Spleen (tissue), 11 donors: ENCODE results near the gene ZSCAN18. TPM values are rescaled to one million over a fixed set of nuclear protein-coding genes. Genes with fewer than 3 reads are reported as not detected.

Experiments
- DNase-seq: peaks from one replicate; pipeline ENCODE4 v3.0.0-alpha.2; 2020
- H3K27ac ChIP-seq, 8 donors: fragments of 200-600 bp; sonication (generic) in 7 of 8; 1 replicate in 4 of 8; 2 replicates in 4 of 8; pipeline versions ENCODE4 v1.5.0 to v1.8.0; 2016 to 2021; ENCODE audit warnings: inconsistent platforms in 4 of 8, mild to moderate bottlenecking in 4 of 8, moderate library complexity in 1 of 8
- H3K27me3 ChIP-seq, 7 donors: fragments of 200-600 bp; sonication (generic) in 6 of 7; replicated peaks in 1 of 7; 1 replicate in 4 of 7; 2 replicates in 3 of 7; pipeline versions ENCODE4 v1.5.0 to v1.8.0; 2016 to 2021; ENCODE audit warnings: inconsistent platforms in 3 of 7, mild to moderate bottlenecking in 1 of 7
- H3K36me3 ChIP-seq, 6 donors: fragments of 200-600 bp; sonication (generic) in 5 of 6; 1 replicate in 4 of 6; 2 replicates in 2 of 6; pipeline versions ENCODE4 v1.5.0 to v1.8.0; 2016 to 2021; ENCODE audit warnings: inconsistent platforms in 2 of 6
- H3K4me1 ChIP-seq, 6 donors: fragments of 200-600 bp; sonication (generic) in 5 of 6; 1 replicate in 3 of 6; 2 replicates in 3 of 6; pipeline versions ENCODE4 v1.5.0 to v1.8.0; 2016 to 2021; ENCODE audit warnings: inconsistent platforms in 3 of 6
- H3K4me3 ChIP-seq, 8 donors: fragments of 200-600 bp; sonication (generic) in 7 of 8; 1 replicate in 4 of 8; 2 replicates in 4 of 8; pipeline versions ENCODE4 v1.5.0 to v1.8.0; 2016 to 2021; ENCODE audit warnings: inconsistent platforms in 4 of 8, mild to moderate bottlenecking in 4 of 8, moderate library complexity in 2 of 8
- H3K9me3 ChIP-seq, 8 donors: fragments of 200-600 bp; sonication (generic) in 7 of 8; 1 replicate in 4 of 8; 2 replicates in 4 of 8; pipeline versions ENCODE4 v1.5.0 to v1.8.0; 2016 to 2021; ENCODE audit warnings: inconsistent platforms in 4 of 8
- POLR2A ChIP-seq, 3 donors: fragments of 450-650 bp; IDR thresholded peaks; one replicate each; pipeline ENCODE4 v1.5.1; 2017; ENCODE audit warnings: antibody characterized with exemption in 3 of 3, mild to moderate bottlenecking in 1 of 3
- POLR2AphosphoS5 ChIP-seq, 3 donors: sonication (generic); formaldehyde crosslinking; IDR thresholded peaks; one replicate each; pipeline ENCODE4 v1.5.1; 2017; ENCODE audit warnings: antibody characterized with exemption in 3 of 3
- WGBS, 5 donors: extraction: QIAGEN DNeasy Blood & Tissue Kit in 3 of 5; methylation state at CpG; one replicate each; pipeline versions ENCODE4 v1.1.5 to v1.1.7; 2013 to 2018; 5-methylcytosine and 5-hydroxymethylcytosine counted together
- intact Hi-C: fragments of 100-400 bp; cut with DNase I; formaldehyde crosslinking; loops from one replicate; pipeline ENCODE4 v1.15.0; 2023; ENCODE audit warnings: low total_unique reads
- polyA plus RNA-seq, 3 donors: library from polyadenylated mRNA; stranded (reverse); fragments of 200-250 nt; gene quantifications; one replicate each; pipeline ENCODE4 v1.2.1, GENCODE V29; 2013
- total RNA-seq, 7 donors: library from RNA; depleted of rRNA in 3 of 7; stranded (reverse); fragments of >200 nt in 3 of 7; fragmentation: NEBNext Ultra II Directional in 4 of 7; extraction: Animal tissue kit (Norgen Biotek cat#: 25700) in 4 of 7; gene quantifications; one replicate each; pipeline versions ENCODE4 v1.1.0 to v1.2.1, GENCODE V29; 2016 to 2021
- TF ChIP-seq, protein P1 (sequence below), 11 experiments: fragments of 200-600 bp in 7 of 11; fragments of 450-650 bp in 4 of 11; sonication (generic) in 4 of 11; IDR thresholded peaks in 8 of 11; conservative IDR thresholded peaks in 3 of 11; 1 replicate in 7 of 11; 2 replicates in 4 of 11; pipeline versions ENCODE4 v1.4.0 to v1.8.0; 2016 to 2021; ENCODE audit warnings: antibody characterized with exemption in 11 of 11, inconsistent platforms in 4 of 11, mild to moderate bottlenecking in 1 of 11
- donor health status: healthy with polysubstance abuse.
- donor health status: DM: no; HTN: no; CAD: no; lungs with moderate emphysema.
- donor health status: DM: no; HTN: no; CAD: no.
- donor health status: Bipolar disorder and iron deficiency.
- donor health status: healthy.
- donor health status: DM: no; HTN: no; CAD: no.
- donor health status: DM: yes; HTN: yes; CAD: no.

Gene ZSCAN18
- total and polyA plus RNA-seq, 10 donors: 39.8 to 71.7 (median 57.2) TPM

DNA sequence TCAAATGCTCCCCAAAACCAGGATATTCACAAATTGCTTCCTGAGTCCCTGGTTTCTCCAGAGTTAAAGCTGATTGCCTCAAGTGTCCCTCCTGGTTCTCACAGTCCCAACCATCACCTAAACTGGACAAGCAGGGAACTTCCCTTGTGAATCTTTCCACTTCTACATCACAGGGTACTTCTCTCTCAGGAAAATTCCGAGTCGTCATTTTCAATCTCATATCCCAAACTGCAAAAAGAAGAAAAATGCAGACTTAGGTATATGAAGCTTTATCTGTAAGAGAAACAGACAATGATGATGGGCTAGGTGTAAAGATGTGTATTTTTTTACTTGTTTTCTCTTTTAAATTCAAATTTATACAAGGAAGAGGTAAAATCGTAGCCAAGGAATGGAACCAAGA, 31.3 kb upstream of the ZSCAN18 start:
- intact Hi-C loops: loop anchor here (10.0 kb wide), 1 partner anchor 54 kb away; no protein-coding TSS in a partner anchor
- Histone ChIP-seq H3K36me3 (peaks cover 41 to 91% (median 71%) of the 10 kb centered on the region in 6 donors), H3K4me1 (no peaks in the 10 kb centered on the region), H3K27me3 (no peaks in the 10 kb centered on the region), H3K27ac (no peak overlapping the region), H3K9me3 (peaks cover 72 to 100% (median 100%) of the 10 kb centered on the region in 8 donors), H3K4me3 (peak overlapping the region in 1 of 8 donors; percentile 47)
- TF ChIP-seq POLR2AphosphoS5 (IDR thresholded peaks at IDR 0.05): no peak
- TF ChIP-seq POLR2A (IDR thresholded peaks at IDR 0.05): no peak
- TF ChIP-seq, protein P1, sequence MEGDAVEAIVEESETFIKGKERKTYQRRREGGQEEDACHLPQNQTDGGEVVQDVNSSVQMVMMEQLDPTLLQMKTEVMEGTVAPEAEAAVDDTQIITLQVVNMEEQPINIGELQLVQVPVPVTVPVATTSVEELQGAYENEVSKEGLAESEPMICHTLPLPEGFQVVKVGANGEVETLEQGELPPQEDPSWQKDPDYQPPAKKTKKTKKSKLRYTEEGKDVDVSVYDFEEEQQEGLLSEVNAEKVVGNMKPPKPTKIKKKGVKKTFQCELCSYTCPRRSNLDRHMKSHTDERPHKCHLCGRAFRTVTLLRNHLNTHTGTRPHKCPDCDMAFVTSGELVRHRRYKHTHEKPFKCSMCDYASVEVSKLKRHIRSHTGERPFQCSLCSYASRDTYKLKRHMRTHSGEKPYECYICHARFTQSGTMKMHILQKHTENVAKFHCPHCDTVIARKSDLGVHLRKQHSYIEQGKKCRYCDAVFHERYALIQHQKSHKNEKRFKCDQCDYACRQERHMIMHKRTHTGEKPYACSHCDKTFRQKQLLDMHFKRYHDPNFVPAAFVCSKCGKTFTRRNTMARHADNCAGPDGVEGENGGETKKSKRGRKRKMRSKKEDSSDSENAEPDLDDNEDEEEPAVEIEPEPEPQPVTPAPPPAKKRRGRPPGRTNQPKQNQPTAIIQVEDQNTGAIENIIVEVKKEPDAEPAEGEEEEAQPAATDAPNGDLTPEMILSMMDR (IDR thresholded peaks at IDR 0.05 in 8 of 11, conservative IDR thresholded peaks at IDR 0.05 in 3 of 11): no peak
- DNase-seq: no peak
- 95 to 99% (median 98%) methylated on average over 3 of the region's 3 CpGs for whole genome bisulfite sequencing, 5 donors

DNA sequence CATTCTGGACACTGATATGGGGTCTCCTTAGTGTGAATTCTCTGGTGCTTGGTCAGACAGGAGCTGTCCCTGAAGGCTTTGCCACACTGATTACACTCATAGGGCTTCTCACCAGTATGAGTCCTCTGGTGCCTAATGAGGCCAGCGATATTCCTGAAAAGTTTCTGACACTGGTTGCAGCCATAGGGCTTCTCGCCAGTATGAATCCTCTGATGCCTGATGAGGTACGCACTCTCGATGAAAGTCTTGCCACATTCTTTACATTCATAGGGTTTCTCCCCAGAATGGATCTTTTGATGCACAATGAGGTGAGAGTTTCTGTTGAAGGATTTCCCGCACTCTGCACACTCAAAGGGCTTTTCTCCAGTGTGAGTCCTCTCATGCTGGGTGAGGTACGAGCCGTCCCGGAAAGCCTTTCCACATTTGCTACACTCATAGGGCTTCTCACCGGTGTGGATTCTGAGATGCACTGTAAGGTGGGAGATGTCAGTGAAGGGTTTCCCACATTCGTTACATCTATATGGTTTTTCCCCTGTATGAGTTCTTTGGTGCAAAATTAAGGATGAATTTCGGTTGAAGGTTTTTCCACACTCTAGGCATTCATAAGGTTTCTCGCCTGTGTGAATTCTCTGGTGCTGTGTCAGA, 30.1 kb upstream of the ZSCAN18 start:
- Histone ChIP-seq H3K4me1 (no peaks in the 10 kb centered on the region), H3K9me3 (peaks cover 71 to 100% (median 100%) of the 10 kb centered on the region in 8 donors), H3K27me3 (no peaks in the 10 kb centered on the region), H3K4me3 (peak overlapping the region in 1 of 8 donors; percentile 47), H3K27ac (no peak overlapping the region), H3K36me3 (peaks cover 40 to 80% (median 60%) of the 10 kb centered on the region in 6 donors)
- WGBS, 5 donors: 91 to 99% (median 97%) methylated on average over 12 of the region's 12 CpGs
- intact Hi-C loops: loop anchor here (10.0 kb wide), 1 partner anchor 53 kb away; no protein-coding TSS in a partner anchor
- DNase-seq: no peak
- TF ChIP-seq, protein P1 (IDR thresholded peaks at IDR 0.05 in 8 of 11, conservative IDR thresholded peaks at IDR 0.05 in 3 of 11): no peak
- TF ChIP-seq POLR2A (IDR thresholded peaks at IDR 0.05) (no peak), POLR2AphosphoS5 (IDR thresholded peaks at IDR 0.05) (no peak)

DNA sequence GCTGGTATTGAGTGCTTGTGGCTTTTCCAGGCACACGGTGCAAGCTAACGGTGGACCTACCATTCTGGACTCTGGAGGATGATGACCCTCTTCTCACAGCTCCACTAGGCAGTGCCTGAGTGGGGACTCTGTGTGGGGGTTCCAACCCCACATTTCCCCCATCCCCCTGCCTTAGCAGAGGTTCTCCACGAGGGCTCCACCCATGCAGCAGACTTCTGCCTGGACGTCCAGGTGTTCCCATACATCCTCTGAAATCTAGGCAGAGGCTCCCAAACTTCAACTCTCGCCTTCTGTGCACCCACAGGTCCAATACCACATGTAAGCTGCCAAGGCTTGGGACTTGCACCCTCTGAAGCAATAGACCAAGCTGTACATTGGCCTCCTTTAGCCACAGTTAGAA, 25.3 kb upstream of the ZSCAN18 start:
- TF ChIP-seq POLR2AphosphoS5 (IDR thresholded peaks at IDR 0.05): no peak
- TF ChIP-seq, protein P1 (IDR thresholded peaks at IDR 0.05 in 8 of 11, conservative IDR thresholded peaks at IDR 0.05 in 3 of 11): no peak
- TF ChIP-seq POLR2A (IDR thresholded peaks at IDR 0.05): no peak
- H3K36me3 ChIP-seq: peaks cover 10 to 32% (median 12%) of the 10 kb centered on the region in 6 donors
- 54 to 73% (median 68%) methylated on average over 5 of the region's 5 CpGs for WGBS, 5 donors
- no peak for DNase-seq
- H3K4me1 ChIP-seq: no peaks in the 10 kb centered on the region
- no peak overlapping the region for H3K27ac ChIP-seq
- peaks cover 57 to 100% (median 100%) of the 10 kb centered on the region in 8 donors for H3K9me3 ChIP-seq
- intact Hi-C loops: loop anchor here (10.0 kb wide), 1 partner anchor 49 kb away; no protein-coding TSS in a partner anchor
- H3K27me3 ChIP-seq: peaks cover 0 to 3% (median 0%) of the 10 kb centered on the region in 7 donors
- no peak overlapping the region for H3K4me3 ChIP-seq

DNA sequence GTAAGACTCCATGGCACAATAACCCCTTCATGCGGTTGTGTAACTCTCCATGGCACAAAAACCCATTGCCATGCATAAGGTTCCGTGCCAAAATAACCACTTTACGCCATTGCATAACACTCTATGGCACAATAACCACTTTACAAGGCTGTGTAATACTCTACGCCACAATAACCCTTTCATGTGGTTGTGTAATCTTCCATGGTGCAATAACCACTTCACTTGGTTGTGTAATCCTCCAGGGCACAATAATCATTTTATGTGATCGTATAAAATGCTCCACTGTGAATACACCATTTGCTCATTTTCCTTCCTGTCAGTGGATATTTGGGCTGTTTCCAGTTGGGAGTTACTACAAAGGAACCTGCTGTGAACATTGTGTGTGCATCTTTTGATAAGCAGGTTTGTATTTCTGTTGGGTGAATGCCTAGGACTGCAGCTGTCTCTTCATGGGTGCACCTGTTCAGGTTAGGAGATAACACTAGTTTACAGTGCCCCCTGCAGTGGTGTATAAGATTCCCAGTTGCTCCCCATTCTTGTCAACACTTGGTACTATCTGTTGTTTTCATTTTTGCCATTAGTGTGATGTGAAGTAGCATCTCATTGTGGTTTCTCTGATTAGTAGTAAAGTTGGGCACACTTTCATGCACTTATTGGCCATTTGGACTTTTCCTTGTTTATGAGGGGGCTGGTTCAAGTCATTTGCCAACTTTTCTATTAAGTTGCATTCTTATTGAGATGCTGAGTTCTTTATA, 21.1 kb upstream of the ZSCAN18 start:
- WGBS, 5 donors: 63 to 85% (median 82%) methylated on average over 5 of the region's 5 CpGs

More for the DNA sequence above, 21.1 kb upstream of the ZSCAN18 start:
- Histone ChIP-seq H3K9me3 (peaks cover 27 to 100% (median 100%) of the 10 kb centered on the region in 8 donors), H3K4me1 (no peaks in the 10 kb centered on the region), H3K36me3 (peaks cover 0 to 5% (median 0%) of the 10 kb centered on the region in 6 donors), H3K4me3 (peak overlapping the region in 1 of 8 donors; percentile 40), H3K27me3 (peaks cover 0 to 23% (median 0%) of the 10 kb centered on the region in 7 donors), H3K27ac (no peak overlapping the region)
- no peak for DNase-seq
- TF ChIP-seq POLR2AphosphoS5 (IDR thresholded peaks at IDR 0.05) (no peak), POLR2A (IDR thresholded peaks at IDR 0.05) (no peak)
- TF ChIP-seq, protein P1 (IDR thresholded peaks at IDR 0.05 in 8 of 11, conservative IDR thresholded peaks at IDR 0.05 in 3 of 11): no peak
- intact Hi-C loops: no loop called here
